Liver (tissue), 9 donors: Measurements from ENCODE around the gene ABL1. TPM values are rescaled to one million over a fixed set of nuclear protein-coding genes. Genes with fewer than 3 reads are reported as not detected.

Experiments used
- DNase-seq: peaks from one replicate; pipeline ENCODE4 v3.0.0-alpha.2; 2017; ENCODE audit warnings: low spot score
- H3K27ac ChIP-seq, 2 donors: one replicate each; pipeline ENCODE4 v1.7.0; 2013; ENCODE audit warnings: inconsistent platforms in 2 of 2, low read length in 2 of 2, control low read depth in 1 of 2, low read depth in 1 of 2, mild to moderate bottlenecking in 1 of 2
- H3K27me3 ChIP-seq, 4 donors: one replicate each; pipeline versions ENCODE4 v1.6.1 to v1.7.0; 2013; ENCODE audit warnings: low read length in 3 of 4, inconsistent platforms in 1 of 4, mild to moderate bottlenecking in 1 of 4, moderate library complexity in 1 of 4; ENCODE audit not compliant: control insufficient read depth in 4 of 4, insufficient read depth in 4 of 4
- H3K36me3 ChIP-seq, 4 donors: one replicate each; pipeline versions ENCODE4 v1.6.1 to v1.7.0; 2013; ENCODE audit warnings: low read length in 3 of 4, mild to moderate bottlenecking in 3 of 4, low read depth in 1 of 4, moderate library complexity in 1 of 4; ENCODE audit not compliant: control insufficient read depth in 4 of 4, insufficient read depth in 3 of 4
- H3K4me1 ChIP-seq, 4 donors: one replicate each; pipeline versions ENCODE4 v1.6.1 to v1.7.0; 2013; ENCODE audit warnings: low read length in 3 of 4, mild to moderate bottlenecking in 3 of 4, moderate library complexity in 1 of 4; ENCODE audit not compliant: control insufficient read depth in 4 of 4, insufficient read depth in 4 of 4
- H3K4me3 ChIP-seq, 3 donors: one replicate each; pipeline versions ENCODE4 v1.6.1 to v1.7.0; 2013; ENCODE audit warnings: low read length in 3 of 3, control low read depth in 1 of 3, low read depth in 1 of 3, mild to moderate bottlenecking in 1 of 3
- H3K9ac ChIP-seq, 2 donors: one replicate each; pipeline ENCODE4 v1.7.0; 2013; ENCODE audit warnings: low read length in 2 of 2, mild to moderate bottlenecking in 2 of 2, moderate library complexity in 2 of 2, control low read depth in 1 of 2, low read depth in 1 of 2
- H3K9me3 ChIP-seq, 4 donors: one replicate each; pipeline versions ENCODE4 v1.6.1 to v1.7.0; 2013; ENCODE audit warnings: low read length in 3 of 4; ENCODE audit not compliant: control insufficient read depth in 4 of 4
- EGR1 ChIP-seq, 2 donors: IDR thresholded peaks; 2 replicates each; pipeline ENCODE4 v1.6.1; 2016 to 2018; ENCODE audit warnings: antibody characterized with exemption in 2 of 2, low read depth in 2 of 2
- FOXA1 ChIP-seq: IDR thresholded peaks from 2 replicates; pipeline ENCODE4 v1.6.1; 2016; ENCODE audit warnings: antibody characterized with exemption
- FOXA2 ChIP-seq: IDR thresholded peaks from 2 replicates; pipeline ENCODE4 v1.6.1; 2016; ENCODE audit warnings: antibody characterized with exemption
- GABPA ChIP-seq, 2 donors: IDR thresholded peaks in 1 of 2; conservative IDR thresholded peaks in 1 of 2; 2 replicates each; pipeline ENCODE4 v1.6.1; 2016; ENCODE audit warnings: antibody characterized with exemption in 2 of 2, mild to moderate bottlenecking in 1 of 2, moderate library complexity in 1 of 2
- HNF4A ChIP-seq, 2 donors: conservative IDR thresholded peaks; 2 replicates each; pipeline ENCODE4 v1.6.1; 2016; ENCODE audit warnings: antibody characterized with exemption in 2 of 2, mild to moderate bottlenecking in 2 of 2
- NR2F2 ChIP-seq: IDR thresholded peaks from 2 replicates; pipeline ENCODE4 v1.6.1; 2016; ENCODE audit warnings: antibody characterized with exemption
- RAD21 ChIP-seq, 2 donors: IDR thresholded peaks; 2 replicates each; pipeline ENCODE4 v1.6.1; 2016; ENCODE audit warnings: antibody characterized with exemption in 2 of 2, mild to moderate bottlenecking in 2 of 2
- RXRA ChIP-seq, 2 donors: IDR thresholded peaks; 2 replicates each; pipeline ENCODE4 v1.6.1; 2017 to 2018; ENCODE audit warnings: antibody characterized with exemption in 2 of 2, mild to moderate bottlenecking in 1 of 2
- SP1 ChIP-seq: IDR thresholded peaks from 2 replicates; pipeline ENCODE4 v1.6.1; 2018; ENCODE audit warnings: antibody characterized with exemption, mild to moderate bottlenecking
- TAF1 ChIP-seq: conservative IDR thresholded peaks from 2 replicates; pipeline ENCODE4 v1.6.1; 2016; ENCODE audit warnings: antibody characterized with exemption, mild to moderate bottlenecking
- YY1 ChIP-seq: IDR thresholded peaks from 2 replicates; pipeline ENCODE4 v1.6.1; 2016; ENCODE audit warnings: antibody characterized with exemption, mild to moderate bottlenecking
- WGBS: extraction: QIAGEN DNeasy Blood & Tissue Kit; methylation state at CpG from one replicate; pipeline ENCODE4 v1.1.7; 2013; 5-methylcytosine and 5-hydroxymethylcytosine counted together
- polyA plus RNA-seq, 2 donors: library from polyadenylated mRNA; stranded (reverse) in 1 of 2; unstranded in 1 of 2; fragments of 200-250 nt in 1 of 2; fragments of >200 nt in 1 of 2; fragmentation: Nextera tagmentation in 1 of 2; extraction: Ambion mirVana in 1 of 2; gene quantifications; one replicate each; pipeline versions ENCODE4 v1.2.1 to v1.2.3, GENCODE V29; 2013 to 2015
- total RNA-seq, 2 donors: library from RNA; depleted of rRNA; stranded (reverse); fragments of >200 nt; gene quantifications; one replicate each; pipeline ENCODE4 v1.2.3, GENCODE V29; 2014
- TF ChIP-seq, protein P1 (sequence below): fragments of 150-350 bp; IDR thresholded peaks from 2 replicates; pipeline ENCODE4 v1.5.1; 2017; ENCODE audit warnings: improper control_type of control experiment, low read depth, low read length; ENCODE audit not compliant: missing input control
- TF ChIP-seq, protein P2 (sequence below): IDR thresholded peaks from 2 replicates; pipeline ENCODE4 v1.6.1; 2016; ENCODE audit warnings: antibody characterized with exemption
- TF ChIP-seq, protein P3 (sequence below): IDR thresholded peaks from 2 replicates; pipeline ENCODE4 v1.6.1; 2016; ENCODE audit warnings: antibody characterized with exemption
- TF ChIP-seq, protein P4 (sequence below): IDR thresholded peaks from 2 replicates; pipeline ENCODE4 v1.6.1; 2016; ENCODE audit warnings: antibody characterized with exemption
- TF ChIP-seq, protein P5 (sequence below): IDR thresholded peaks from 2 replicates; pipeline ENCODE4 v1.6.1; 2016; ENCODE audit warnings: antibody characterized with exemption, mild to moderate bottlenecking
- donor health status: healthy.
- donor health status: healthy.
- donor health status: healthy.
- donor health status: healthy.
- donor health status: healthy.

ABL1 gene
- total and polyA plus RNA-seq, 4 donors = 4.2 to 14.2 (median 10.9) TPM

DNA sequence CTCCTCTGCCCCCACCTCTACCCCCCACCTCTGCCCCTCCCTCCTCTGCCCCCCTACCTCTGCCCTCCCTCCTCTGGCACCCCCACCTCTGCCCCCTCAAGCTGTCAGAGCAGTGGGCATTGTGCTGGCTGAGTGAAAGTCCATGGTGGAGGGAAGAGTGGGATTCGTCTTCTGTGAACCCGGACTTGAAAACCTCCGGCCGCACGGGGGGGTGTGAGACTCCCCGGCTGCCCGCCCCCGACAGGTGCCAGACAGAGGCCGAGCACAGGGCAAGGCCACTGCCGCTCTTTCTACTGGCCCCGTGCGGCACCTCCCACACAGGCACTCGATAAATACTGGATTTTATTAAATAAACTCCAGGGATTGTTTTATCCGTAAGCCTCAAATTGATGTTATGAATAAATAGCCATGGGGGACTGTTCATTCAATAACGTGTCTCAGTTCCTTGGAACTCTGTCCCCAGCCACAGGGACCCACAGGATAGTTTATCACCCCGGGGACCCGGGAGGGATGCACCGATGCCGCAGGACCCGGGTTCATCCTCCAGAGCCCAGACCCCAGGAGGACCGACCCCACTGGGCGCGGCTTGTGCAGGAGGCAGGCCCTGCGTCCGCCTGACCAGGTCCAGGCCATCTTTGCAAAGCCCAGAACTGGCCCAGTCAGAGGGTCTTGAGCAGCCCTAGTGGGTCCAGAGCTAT, 64.1 kb downstream of the ABL1 start:
- H3K27me3 ChIP-seq = no peaks in the 10 kb centered on the region
- no peak for DNase-seq
- WGBS = 68% methylated on average over 25 of the region's 25 CpGs
- H3K9me3 ChIP-seq = no peaks in the 10 kb centered on the region
- H3K4me3 ChIP-seq = no peak overlapping the region
- no peak overlapping the region for H3K9ac ChIP-seq
- no peaks in the 10 kb centered on the region for H3K36me3 ChIP-seq
- no peaks in the 10 kb centered on the region for H3K4me1 ChIP-seq
- no peak for TF ChIP-seq HNF4A (conservative IDR thresholded peaks at IDR 0.05)
- TF ChIP-seq NR2F2 = no peak
- TF ChIP-seq, protein P1, sequence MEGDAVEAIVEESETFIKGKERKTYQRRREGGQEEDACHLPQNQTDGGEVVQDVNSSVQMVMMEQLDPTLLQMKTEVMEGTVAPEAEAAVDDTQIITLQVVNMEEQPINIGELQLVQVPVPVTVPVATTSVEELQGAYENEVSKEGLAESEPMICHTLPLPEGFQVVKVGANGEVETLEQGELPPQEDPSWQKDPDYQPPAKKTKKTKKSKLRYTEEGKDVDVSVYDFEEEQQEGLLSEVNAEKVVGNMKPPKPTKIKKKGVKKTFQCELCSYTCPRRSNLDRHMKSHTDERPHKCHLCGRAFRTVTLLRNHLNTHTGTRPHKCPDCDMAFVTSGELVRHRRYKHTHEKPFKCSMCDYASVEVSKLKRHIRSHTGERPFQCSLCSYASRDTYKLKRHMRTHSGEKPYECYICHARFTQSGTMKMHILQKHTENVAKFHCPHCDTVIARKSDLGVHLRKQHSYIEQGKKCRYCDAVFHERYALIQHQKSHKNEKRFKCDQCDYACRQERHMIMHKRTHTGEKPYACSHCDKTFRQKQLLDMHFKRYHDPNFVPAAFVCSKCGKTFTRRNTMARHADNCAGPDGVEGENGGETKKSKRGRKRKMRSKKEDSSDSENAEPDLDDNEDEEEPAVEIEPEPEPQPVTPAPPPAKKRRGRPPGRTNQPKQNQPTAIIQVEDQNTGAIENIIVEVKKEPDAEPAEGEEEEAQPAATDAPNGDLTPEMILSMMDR = no peak
- no peak for TF ChIP-seq RXRA (IDR thresholded peaks at IDR 0.05)
- no peak for TF ChIP-seq GABPA (IDR thresholded peaks at IDR 0.05 in 1 of 2, conservative IDR thresholded peaks at IDR 0.05 in 1 of 2)
- TF ChIP-seq EGR1 (IDR thresholded peaks at IDR 0.05; ENCODE audit: low read depth in 2 of 2) = no peak
- TF ChIP-seq, protein P2, sequence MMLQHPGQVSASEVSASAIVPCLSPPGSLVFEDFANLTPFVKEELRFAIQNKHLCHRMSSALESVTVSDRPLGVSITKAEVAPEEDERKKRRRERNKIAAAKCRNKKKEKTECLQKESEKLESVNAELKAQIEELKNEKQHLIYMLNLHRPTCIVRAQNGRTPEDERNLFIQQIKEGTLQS = no peak
- TF ChIP-seq, protein P3, sequence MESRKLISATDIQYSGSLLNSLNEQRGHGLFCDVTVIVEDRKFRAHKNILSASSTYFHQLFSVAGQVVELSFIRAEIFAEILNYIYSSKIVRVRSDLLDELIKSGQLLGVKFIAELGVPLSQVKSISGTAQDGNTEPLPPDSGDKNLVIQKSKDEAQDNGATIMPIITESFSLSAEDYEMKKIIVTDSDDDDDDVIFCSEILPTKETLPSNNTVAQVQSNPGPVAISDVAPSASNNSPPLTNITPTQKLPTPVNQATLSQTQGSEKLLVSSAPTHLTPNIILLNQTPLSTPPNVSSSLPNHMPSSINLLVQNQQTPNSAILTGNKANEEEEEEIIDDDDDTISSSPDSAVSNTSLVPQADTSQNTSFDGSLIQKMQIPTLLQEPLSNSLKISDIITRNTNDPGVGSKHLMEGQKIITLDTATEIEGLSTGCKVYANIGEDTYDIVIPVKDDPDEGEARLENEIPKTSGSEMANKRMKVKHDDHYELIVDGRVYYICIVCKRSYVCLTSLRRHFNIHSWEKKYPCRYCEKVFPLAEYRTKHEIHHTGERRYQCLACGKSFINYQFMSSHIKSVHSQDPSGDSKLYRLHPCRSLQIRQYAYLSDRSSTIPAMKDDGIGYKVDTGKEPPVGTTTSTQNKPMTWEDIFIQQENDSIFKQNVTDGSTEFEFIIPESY = no peak
- no peak for TF ChIP-seq FOXA2
- no peak for TF ChIP-seq SP1
- TF ChIP-seq, protein P4, sequence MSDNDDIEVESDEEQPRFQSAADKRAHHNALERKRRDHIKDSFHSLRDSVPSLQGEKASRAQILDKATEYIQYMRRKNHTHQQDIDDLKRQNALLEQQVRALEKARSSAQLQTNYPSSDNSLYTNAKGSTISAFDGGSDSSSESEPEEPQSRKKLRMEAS = no peak
- TF ChIP-seq RAD21 (IDR thresholded peaks at IDR 0.05) = no peak
- no peak for TF ChIP-seq YY1
- no peak for TF ChIP-seq TAF1
- TF ChIP-seq FOXA1 = no peak
- TF ChIP-seq, protein P5, sequence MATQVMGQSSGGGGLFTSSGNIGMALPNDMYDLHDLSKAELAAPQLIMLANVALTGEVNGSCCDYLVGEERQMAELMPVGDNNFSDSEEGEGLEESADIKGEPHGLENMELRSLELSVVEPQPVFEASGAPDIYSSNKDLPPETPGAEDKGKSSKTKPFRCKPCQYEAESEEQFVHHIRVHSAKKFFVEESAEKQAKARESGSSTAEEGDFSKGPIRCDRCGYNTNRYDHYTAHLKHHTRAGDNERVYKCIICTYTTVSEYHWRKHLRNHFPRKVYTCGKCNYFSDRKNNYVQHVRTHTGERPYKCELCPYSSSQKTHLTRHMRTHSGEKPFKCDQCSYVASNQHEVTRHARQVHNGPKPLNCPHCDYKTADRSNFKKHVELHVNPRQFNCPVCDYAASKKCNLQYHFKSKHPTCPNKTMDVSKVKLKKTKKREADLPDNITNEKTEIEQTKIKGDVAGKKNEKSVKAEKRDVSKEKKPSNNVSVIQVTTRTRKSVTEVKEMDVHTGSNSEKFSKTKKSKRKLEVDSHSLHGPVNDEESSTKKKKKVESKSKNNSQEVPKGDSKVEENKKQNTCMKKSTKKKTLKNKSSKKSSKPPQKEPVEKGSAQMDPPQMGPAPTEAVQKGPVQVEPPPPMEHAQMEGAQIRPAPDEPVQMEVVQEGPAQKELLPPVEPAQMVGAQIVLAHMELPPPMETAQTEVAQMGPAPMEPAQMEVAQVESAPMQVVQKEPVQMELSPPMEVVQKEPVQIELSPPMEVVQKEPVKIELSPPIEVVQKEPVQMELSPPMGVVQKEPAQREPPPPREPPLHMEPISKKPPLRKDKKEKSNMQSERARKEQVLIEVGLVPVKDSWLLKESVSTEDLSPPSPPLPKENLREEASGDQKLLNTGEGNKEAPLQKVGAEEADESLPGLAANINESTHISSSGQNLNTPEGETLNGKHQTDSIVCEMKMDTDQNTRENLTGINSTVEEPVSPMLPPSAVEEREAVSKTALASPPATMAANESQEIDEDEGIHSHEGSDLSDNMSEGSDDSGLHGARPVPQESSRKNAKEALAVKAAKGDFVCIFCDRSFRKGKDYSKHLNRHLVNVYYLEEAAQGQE = no peak
- H3K27ac ChIP-seq = no peak overlapping the region
